Lower lobe of right lung (tissue), 2 donors: ENCODE measurements around the gene CCDC175. TPM values are rescaled to one million over a fixed set of nuclear protein-coding genes. Genes with fewer than 3 reads are reported as not detected.

Experiments
- ATAC-seq, 2 donors: fragments of 200-7000 bp; cut with Tn5 transposase; one replicate each; pipeline ENCODE4 v1.9.1; 2020 to 2022; ENCODE audit warnings: mild to moderate bottlenecking in 2 of 2, moderate library complexity in 2 of 2
- DNase-seq: peaks from one replicate; pipeline ENCODE4 v3.0.0-alpha.2; 2020
- H3K27ac ChIP-seq: fragments of 200-600 bp; one replicate; pipeline ENCODE4 v1.8.0; 2022
- H3K27me3 ChIP-seq: fragments of 200-600 bp; one replicate; pipeline ENCODE4 v1.8.0; 2022; ENCODE audit warnings: low read depth
- H3K36me3 ChIP-seq: fragments of 200-600 bp; one replicate; pipeline ENCODE4 v1.8.0; 2022; ENCODE audit warnings: mild to moderate bottlenecking
- H3K4me1 ChIP-seq: fragments of 200-600 bp; one replicate; pipeline ENCODE4 v1.8.0; 2022
- H3K4me3 ChIP-seq: fragments of 200-600 bp; one replicate; pipeline ENCODE4 v1.8.0; 2022; ENCODE audit warnings: mild to moderate bottlenecking
- H3K9me3 ChIP-seq: fragments of 200-600 bp; one replicate; pipeline ENCODE4 v1.8.0; 2022
- intact Hi-C: fragments of 100-400 bp; cut with DNase I; formaldehyde crosslinking; loops from one replicate; pipeline ENCODE4 v1.11.0; 2022
- long read RNA-seq: library from polyadenylated mRNA; unstranded; transcript quantifications from one replicate; pipeline ENCODE4 v2.0.0, GENCODE V29; 2021
- total RNA-seq: library from RNA; stranded (reverse); fragmentation: NEBNext Ultra II Directional; extraction: Animal tissue kit (Norgen Biotek cat#: 25700); gene quantifications from one replicate; pipeline ENCODE4 v1.2.1, GENCODE V29; 2021
- TF ChIP-seq, protein P1 (sequence below): fragments of 200-600 bp; IDR thresholded peaks from one replicate; pipeline ENCODE4 v1.8.0; 2022; ENCODE audit warnings: antibody characterized with exemption, mild to moderate bottlenecking
- donor health status: DM: no; HTN: yes; CAD: no; lungs with severe emphysema.

Gene CCDC175
- 1.0 TPM for total RNA-seq
- long read RNA-seq = 0 reads

DNA sequence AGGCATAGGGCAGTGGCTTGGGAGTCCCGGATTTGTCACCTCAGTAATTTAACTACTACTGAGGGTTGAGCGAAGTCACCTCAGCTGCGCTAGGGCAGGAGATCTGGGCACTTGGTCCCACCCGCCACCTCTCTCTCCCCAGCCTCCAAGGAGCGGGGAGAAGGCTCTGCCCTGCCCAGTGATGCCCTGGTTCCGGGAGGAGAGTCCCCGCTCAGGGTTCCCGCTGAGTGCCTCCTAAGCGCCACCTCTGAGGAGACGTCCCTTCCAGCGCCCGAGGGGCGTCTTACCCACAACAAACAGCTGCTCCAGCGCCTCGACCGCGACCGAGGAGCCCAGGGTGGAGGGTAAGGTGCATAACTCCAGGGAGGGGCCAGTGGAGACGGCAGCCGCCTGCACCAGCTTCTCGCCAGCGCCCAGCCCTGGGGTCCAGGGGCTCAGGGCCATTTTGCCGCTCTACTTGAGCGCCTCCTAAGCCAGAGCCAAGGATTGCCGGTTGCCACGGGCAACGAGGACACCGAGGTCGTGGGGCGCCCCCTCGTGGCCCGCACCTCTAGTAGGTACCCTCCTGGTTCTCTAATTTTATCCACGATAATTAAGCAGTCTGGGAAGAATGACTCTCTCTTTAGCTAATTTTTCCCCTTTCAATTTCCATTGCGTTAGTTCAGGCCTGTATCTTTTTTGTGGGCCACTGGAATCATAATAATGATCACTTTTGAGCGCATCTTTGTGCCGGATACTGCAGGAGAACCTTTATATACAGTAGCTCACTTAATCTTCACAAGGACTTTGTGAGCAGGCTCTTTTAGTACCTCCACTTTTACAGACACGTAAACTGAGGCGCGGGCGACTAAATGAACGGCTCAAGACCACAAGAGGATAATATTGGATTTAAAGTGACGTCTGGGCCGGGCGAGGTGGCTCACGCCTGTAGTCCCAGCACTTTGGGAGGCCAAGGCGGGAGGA is at the start of gene CCDC175:
CCDC175 (minus strand) TSS at position 481 of the 963 bp plus-strand sequence; CDS start at position 444, 37 bp downstream.
- peak within 1 kb of the TSS; percentile 54 for H3K4me3 ChIP-seq
- peaks cover 6% of the 10 kb centered on the region for H3K27me3 ChIP-seq
- TF ChIP-seq, protein P1, sequence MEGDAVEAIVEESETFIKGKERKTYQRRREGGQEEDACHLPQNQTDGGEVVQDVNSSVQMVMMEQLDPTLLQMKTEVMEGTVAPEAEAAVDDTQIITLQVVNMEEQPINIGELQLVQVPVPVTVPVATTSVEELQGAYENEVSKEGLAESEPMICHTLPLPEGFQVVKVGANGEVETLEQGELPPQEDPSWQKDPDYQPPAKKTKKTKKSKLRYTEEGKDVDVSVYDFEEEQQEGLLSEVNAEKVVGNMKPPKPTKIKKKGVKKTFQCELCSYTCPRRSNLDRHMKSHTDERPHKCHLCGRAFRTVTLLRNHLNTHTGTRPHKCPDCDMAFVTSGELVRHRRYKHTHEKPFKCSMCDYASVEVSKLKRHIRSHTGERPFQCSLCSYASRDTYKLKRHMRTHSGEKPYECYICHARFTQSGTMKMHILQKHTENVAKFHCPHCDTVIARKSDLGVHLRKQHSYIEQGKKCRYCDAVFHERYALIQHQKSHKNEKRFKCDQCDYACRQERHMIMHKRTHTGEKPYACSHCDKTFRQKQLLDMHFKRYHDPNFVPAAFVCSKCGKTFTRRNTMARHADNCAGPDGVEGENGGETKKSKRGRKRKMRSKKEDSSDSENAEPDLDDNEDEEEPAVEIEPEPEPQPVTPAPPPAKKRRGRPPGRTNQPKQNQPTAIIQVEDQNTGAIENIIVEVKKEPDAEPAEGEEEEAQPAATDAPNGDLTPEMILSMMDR = peak; percentile 79
- ATAC-seq (peak; percentile 96), DNase-seq (peak; percentile 93)
- no peak within 1 kb of the TSS for H3K27ac ChIP-seq
- no peaks in the 10 kb centered on the region for H3K9me3 ChIP-seq
- intact Hi-C loops = no loop called here
- H3K36me3 ChIP-seq = no peaks in the 10 kb centered on the region
- peaks cover 12% of the 10 kb centered on the region for H3K4me1 ChIP-seq

DNA sequence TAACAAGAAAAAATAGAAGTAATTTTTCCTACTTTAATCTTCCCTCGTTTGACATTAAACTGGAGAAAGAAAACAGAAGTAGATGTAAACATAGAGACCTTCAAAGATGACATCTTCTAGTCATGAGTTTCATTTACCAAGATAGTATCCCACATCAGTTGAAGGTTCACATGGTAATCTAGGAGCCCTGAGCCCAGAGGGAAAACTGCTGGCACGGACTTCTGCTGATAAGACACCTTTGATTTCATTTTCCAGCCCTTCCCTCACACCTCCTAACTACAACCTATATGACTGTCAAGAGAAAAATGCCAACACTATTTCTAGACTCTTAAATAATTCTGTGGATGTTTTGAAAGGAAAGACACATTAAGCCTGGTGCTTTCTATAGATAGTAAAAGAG is 46.0 kb upstream of the CCDC175 start:
- Histone ChIP-seq H3K27me3 (no peaks in the 10 kb centered on the region), H3K4me1 (no peaks in the 10 kb centered on the region), H3K4me3 (no peak overlapping the region), H3K36me3 (no peaks in the 10 kb centered on the region), H3K9me3 (no peaks in the 10 kb centered on the region), H3K27ac (no peak overlapping the region)
- ATAC-seq = no peak
- TF ChIP-seq, protein P1 = no peak
- intact Hi-C loops = no loop called here
- no peak for DNase-seq

DNA sequence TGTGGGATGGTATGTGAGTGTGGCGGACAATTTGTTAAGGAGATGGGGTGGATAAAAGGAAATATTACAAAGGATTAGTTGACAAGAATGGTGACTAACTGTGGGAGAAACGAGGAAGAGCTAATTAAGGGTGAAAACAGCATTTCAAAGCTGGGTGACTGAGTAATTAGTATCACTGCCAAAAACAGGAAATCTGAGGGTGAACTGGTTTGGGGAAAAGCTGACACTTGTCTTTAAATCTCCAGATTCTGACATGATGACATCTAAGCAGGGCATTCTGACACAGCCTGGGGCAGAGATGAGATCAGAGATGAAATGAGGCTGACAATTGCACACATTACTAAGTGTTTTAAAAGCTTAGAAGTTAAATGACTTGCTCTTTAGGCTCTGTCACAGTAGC is 42.4 kb upstream of the CCDC175 start:
- no peak overlapping the region for H3K4me3 ChIP-seq
- ATAC-seq = no peak
- no peaks in the 10 kb centered on the region for H3K9me3 ChIP-seq
- no peaks in the 10 kb centered on the region for H3K27me3 ChIP-seq
- H3K4me1 ChIP-seq = no peaks in the 10 kb centered on the region
- TF ChIP-seq, protein P1 = no peak
- H3K27ac ChIP-seq = no peak overlapping the region
- no peaks in the 10 kb centered on the region for H3K36me3 ChIP-seq
- DNase-seq = no peak
- intact Hi-C loops = no loop called here

DNA sequence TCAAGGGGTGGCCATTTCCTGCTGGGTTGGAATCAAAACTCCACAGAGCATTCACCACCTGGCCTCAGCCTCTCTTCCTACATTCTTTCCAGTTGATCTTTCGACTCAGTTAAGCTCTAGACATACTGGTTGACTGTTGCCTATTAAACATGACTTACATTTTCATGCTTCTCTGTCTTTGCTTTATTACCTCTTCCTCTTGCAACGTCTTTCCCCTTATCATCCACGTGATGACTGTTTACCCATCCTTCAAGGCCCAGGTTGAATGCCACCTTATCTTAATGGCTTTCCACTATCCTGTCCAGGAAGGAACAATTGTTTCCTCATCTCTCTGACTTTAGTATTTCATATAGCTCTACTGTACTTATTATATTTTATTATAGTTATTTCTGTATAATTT is 24.4 kb upstream of the CCDC175 start:
- H3K27me3 ChIP-seq = no peaks in the 10 kb centered on the region
- TF ChIP-seq, protein P1 = no peak
- H3K4me1 ChIP-seq = no peaks in the 10 kb centered on the region
- H3K27ac ChIP-seq = no peak overlapping the region
- ATAC-seq (no peak), DNase-seq (no peak)
- H3K36me3 ChIP-seq = no peaks in the 10 kb centered on the region
- intact Hi-C loops = no loop called here
- H3K9me3 ChIP-seq = no peaks in the 10 kb centered on the region
- H3K4me3 ChIP-seq = no peak overlapping the region

DNA sequence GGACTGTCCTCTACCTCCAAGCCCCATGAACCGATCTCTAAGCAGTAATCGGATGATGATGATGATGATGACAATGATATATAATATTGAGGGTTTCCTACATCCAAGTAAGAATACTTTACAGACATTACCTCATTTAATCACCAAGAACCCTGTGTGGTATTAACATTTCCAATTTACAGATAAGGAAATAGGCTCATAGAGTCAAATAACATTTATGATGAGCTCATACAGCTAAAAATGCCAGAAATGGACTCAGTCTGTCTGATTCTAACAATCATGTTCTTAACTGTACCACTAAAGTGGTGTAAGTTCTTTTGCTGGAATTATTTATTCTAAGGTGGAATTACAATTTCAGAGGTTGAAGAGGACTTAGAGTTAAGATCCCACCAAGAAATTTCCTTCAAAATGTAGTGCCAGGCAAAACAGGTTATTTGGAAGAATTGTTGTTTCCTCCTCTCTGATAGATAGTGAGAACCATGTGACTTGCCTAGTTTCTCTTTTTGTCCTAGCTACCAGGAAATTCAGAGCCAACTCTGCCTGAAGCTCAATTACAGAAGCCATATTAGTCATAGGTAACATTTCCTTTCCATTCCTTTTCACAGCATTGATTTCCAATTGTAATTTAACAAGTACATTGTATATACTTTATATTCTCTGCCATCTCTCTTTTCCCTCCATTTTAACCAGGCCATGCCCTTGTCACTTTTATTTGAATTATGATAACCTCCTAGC is 23.8 kb upstream of the CCDC175 start:
- no peak for DNase-seq

More for the DNA sequence above, 23.8 kb upstream of the CCDC175 start:
- H3K27me3 ChIP-seq = no peaks in the 10 kb centered on the region
- H3K36me3 ChIP-seq = no peaks in the 10 kb centered on the region
- no peak for ATAC-seq
- H3K4me1 ChIP-seq = no peaks in the 10 kb centered on the region
- H3K27ac ChIP-seq = no peak overlapping the region
- intact Hi-C loops = no loop called here
- no peak overlapping the region for H3K4me3 ChIP-seq
- TF ChIP-seq, protein P1 = no peak
- no peaks in the 10 kb centered on the region for H3K9me3 ChIP-seq
